Mucosa of descending colon (tissue), 3 donors: ENCODE data around the gene OPCML. TPM values are rescaled to one million over a fixed set of nuclear protein-coding genes. Genes with fewer than 3 reads are reported as not detected.

Experiments used
- ATAC-seq: fragments of 200-7000 bp; cut with Tn5 transposase; one replicate; pipeline ENCODE4 v1.9.1; 2020; ENCODE audit warnings: mild to moderate bottlenecking, moderate library complexity
- DNase-seq, 3 donors: peaks; one replicate each; pipeline ENCODE4 v3.0.0-alpha.2; 2020
- H3K36me3 ChIP-seq: fragments of 200-600 bp; one replicate; pipeline ENCODE4 v1.8.0; 2021; ENCODE audit warnings: low read depth, mild to moderate bottlenecking
- H3K4me1 ChIP-seq: fragments of 200-600 bp; one replicate; pipeline ENCODE4 v1.8.0; 2021; ENCODE audit warnings: low read depth, mild to moderate bottlenecking
- H3K4me3 ChIP-seq: fragments of 200-600 bp; one replicate; pipeline ENCODE4 v1.8.0; 2021; ENCODE audit warnings: mild to moderate bottlenecking
- H3K9me3 ChIP-seq: fragments of 200-600 bp; one replicate; pipeline ENCODE4 v1.8.0; 2021; ENCODE audit warnings: mild to moderate bottlenecking
- CTCF ChIP-seq: fragments of 200-600 bp; IDR thresholded peaks from one replicate; pipeline ENCODE4 v1.8.0; 2022; ENCODE audit warnings: antibody characterized with exemption, mild to moderate bottlenecking
- intact Hi-C, 2 donors: fragments of 100-400 bp; cut with DNase I in 1 of 2; cut with micrococcal nuclease in 1 of 2; formaldehyde crosslinking; loops; one replicate each; pipeline versions ENCODE4 v1.11.0 to v1.11.1; 2022; cut with DNase I, micrococcal nuclease
- total RNA-seq, 3 donors: library from RNA; stranded (reverse); fragmentation: NEBNext Ultra II Directional in 2 of 3; extraction: Animal tissue kit (Norgen Biotek cat#: 25700) in 2 of 3; gene quantifications; one replicate each; pipeline versions ENCODE4 v1.2.1 to v1.2.4, GENCODE V29; 2021 to 2023
- donor health status: DM: no; HTN: no; CAD: no; lungs with moderate emphysema.
- donor health status: DM: no; HTN: no; CAD: no.
- donor health status: DM: no; HTN: yes; CAD: no.

Gene OPCML
- total RNA-seq, 3 donors from 2014 or later, result 0.10 to 0.47 TPM; not detected in 1

GRCh38 chr11:133318221-133318620, 214.1 kb downstream of the OPCML start:
- TF ChIP-seq CTCF, result no peak
- intact Hi-C loops, result no loop called here
- no peaks in the 10 kb centered on the region for H3K36me3 ChIP-seq
- DNase-seq (no peak), ATAC-seq (no peak)
- H3K4me1 ChIP-seq, result no peaks in the 10 kb centered on the region
- no peak overlapping the region for H3K4me3 ChIP-seq
- H3K9me3 ChIP-seq, result no peaks in the 10 kb centered on the region

- Histone ChIP-seq H3K9me3 (no peaks in the 10 kb centered on the region), H3K4me3 (no peak overlapping the region), H3K36me3 (no peaks in the 10 kb centered on the region), H3K4me1 (no peaks in the 10 kb centered on the region)
- intact Hi-C loops, result no loop called here
- TF ChIP-seq CTCF, result no peak
- DNase-seq, result no peak
- no peak for ATAC-seq
Observed at GRCh38 chr11:133311230-133311629, 221.1 kb downstream of the OPCML start.

DNA sequence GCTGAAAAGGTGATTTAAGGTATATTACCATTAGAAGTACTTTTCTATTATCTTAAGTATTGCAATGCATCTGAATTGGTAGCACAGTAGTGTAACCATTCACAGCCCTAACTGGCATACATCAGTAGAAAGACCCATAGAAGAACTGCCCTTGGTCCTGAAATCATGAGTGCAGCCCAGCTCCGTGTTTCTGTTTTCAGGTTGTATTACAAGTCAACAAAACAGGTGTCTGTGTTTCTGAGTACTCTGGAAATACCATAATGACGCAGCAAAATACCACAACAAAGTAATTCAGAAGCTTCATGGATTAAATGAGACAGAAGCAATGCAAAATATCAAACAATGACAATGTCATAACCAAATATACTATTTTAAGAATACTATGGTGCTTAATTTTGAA, 226.3 kb downstream of the OPCML start:
- Histone ChIP-seq H3K4me3 (no peak overlapping the region), H3K36me3 (no peaks in the 10 kb centered on the region), H3K4me1 (no peaks in the 10 kb centered on the region), H3K9me3 (no peaks in the 10 kb centered on the region)
- no peak for TF ChIP-seq CTCF
- no peak for DNase-seq
- intact Hi-C loops, result no loop called here
- ATAC-seq, result no peak

DNA sequence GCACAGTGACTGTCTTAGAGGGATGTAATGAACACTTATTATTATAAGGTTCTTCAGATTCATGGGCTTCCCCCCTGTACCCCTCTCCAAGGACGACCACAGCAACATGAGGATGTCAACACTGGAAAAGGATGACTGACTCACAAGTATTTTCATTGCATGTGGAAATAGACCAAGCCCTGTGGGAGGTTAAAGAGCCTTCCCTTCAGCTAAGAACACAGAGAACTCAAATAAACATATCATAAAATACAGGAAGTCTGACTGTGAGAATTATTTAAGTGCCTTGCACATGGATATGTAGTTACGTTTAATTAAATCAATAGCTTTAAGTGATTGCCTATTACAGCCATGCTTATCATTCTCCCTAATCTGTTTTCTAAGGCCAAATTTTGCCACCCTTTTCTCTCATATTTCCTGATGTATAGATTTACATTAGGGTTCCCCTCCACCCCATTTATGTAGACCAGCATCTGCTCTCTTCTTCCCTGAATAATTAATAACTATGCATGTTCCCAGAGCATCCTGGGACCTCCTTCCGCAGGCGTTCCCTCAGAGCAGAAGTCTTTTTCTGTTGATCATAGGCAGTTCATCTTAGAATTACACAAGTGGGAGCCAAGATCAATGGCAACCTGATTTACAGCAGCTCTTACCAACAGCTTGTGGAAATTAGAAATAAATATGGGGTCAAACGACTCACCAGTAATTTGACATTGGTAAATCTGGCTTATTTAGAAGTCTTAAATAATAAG, 226.9 kb downstream of the OPCML start:
- no peak for DNase-seq

GRCh38 chr11:133303262-133303661, 229.0 kb downstream of the OPCML start:
- ATAC-seq (no peak), DNase-seq (no peak)
- Histone ChIP-seq H3K4me3 (no peak overlapping the region), H3K4me1 (no peaks in the 10 kb centered on the region), H3K36me3 (no peaks in the 10 kb centered on the region), H3K9me3 (no peaks in the 10 kb centered on the region)
- TF ChIP-seq CTCF, result no peak
- intact Hi-C loops, result no loop called here

More for the DNA sequence above, 226.9 kb downstream of the OPCML start:
- TF ChIP-seq CTCF, result no peak
- ATAC-seq, result no peak
- Histone ChIP-seq H3K9me3 (no peaks in the 10 kb centered on the region), H3K4me1 (no peaks in the 10 kb centered on the region), H3K4me3 (no peak overlapping the region), H3K36me3 (no peaks in the 10 kb centered on the region)
- intact Hi-C loops, result no loop called here

DNA sequence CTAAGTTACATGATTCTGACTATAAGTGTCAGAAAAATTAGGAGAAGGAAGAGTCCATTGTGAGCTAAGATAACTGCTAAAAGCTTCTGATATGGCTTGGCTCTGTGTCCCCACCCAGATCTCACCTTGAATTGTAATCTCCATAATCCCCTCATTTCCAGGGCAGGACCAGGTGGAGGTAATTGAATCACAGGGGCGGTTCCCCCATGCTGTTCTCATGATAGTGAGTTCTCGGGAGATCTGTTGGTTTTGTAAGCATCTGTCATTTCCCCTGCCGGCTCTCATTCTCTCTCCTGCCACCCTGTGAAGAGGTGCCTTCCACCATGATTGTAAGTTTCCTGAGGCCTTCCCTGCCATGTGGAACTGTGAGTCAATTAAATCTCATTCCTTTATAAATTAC, 230.2 kb downstream of the OPCML start:
- H3K4me3 ChIP-seq, result no peak overlapping the region
- ATAC-seq, result no peak
- H3K4me1 ChIP-seq, result no peaks in the 10 kb centered on the region
- no peaks in the 10 kb centered on the region for H3K9me3 ChIP-seq
- intact Hi-C loops, result no loop called here
- no peaks in the 10 kb centered on the region for H3K36me3 ChIP-seq
- TF ChIP-seq CTCF, result no peak
- DNase-seq, result no peak
